ENCODE results near the gene SH2B2.
"Not testable (repeated sequence)": the region's sequence is repeated elsewhere in the genome, so short reads cannot be mapped to it uniquely, and the experiment has no call there.

GRCh38 chr7:102337420-102337819, 50.8 kb downstream of the SH2B2 start:
- not testable (repeated sequence) for TF ChIP-seq CTCF (IDR thresholded peaks at IDR 0.05; ENCODE audit: poor library complexity, severe bottlenecking); EZH2 (IDR thresholded peaks at IDR 0.05; ENCODE audit: borderline replicate concordance, insufficient read depth, low read length, poor library complexity, severe bottlenecking); POLR2AphosphoS5 (IDR thresholded peaks at IDR 0.05)

Measured in neural cell (in vitro differentiated cells).